ENCODE measurements around the gene SP3.

SP3 gene

DNA sequence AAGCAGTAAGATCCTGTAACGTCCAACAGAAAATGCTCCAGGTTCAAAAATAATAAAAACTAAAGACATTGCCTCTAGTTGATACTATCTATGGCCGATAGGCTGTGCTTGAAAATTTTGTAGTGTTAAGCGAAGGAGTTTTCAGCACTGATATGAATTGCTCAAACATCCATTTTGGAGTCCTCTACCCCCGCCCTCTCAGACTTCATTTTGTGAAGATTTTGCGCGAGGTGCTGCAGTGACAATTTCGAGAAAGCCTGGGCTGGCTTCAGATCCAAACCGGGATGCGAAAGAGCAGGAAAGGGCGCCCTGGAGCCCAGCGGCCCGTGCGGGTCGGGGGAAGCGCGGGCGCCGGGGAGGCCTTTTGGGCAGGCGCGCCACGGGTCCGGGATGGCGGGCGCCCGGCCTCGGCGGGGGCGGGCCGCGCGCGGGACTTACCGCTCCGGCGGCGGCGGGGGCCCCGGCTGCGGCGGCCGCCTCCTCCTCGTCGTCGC, 1.8 kb downstream of the SP3 start:
- Histone ChIP-seq H3K4me3 (ENCODE audit: low read depth in 1 of 2, low read length in 2 of 2) (peak overlapping the region; percentile 68 to 96), H3K4me2 (ENCODE audit: insufficient read depth, low read length) (peak overlapping the region; percentile 64), H4K20me1 (ENCODE audit: insufficient read depth, low read length) (peaks cover 22% of the 10 kb centered on the region; the same call in 1 of the 2 replicates), H3K36me3 (ENCODE audit: insufficient read depth, low read length) (peaks cover 26% of the 10 kb centered on the region), H3K9me3 (ENCODE audit: insufficient read depth, low read length, severe bottlenecking) (no peaks in the 10 kb centered on the region), H3K4me1 (ENCODE audit: insufficient read depth, low read length) (peaks cover 45% of the 10 kb centered on the region), H3K9ac (ENCODE audit: low read depth, low read length) (peak overlapping the region; percentile 99), H3K79me2 (ENCODE audit: insufficient read depth, low read length) (peaks cover 71% of the 10 kb centered on the region), H3K27me3 (ENCODE audit: insufficient read depth, low read length, poor library complexity) (no peaks in the 10 kb centered on the region), H2AFZ (ENCODE audit: low read depth, low read length) (peak overlapping the region; percentile 71), H3K27ac (ENCODE audit: low read length) (peak overlapping the region; percentile 95)
- ATAC-seq (ENCODE audit: insufficient read depth, low read depth) (peak; percentile 5; the same call in 1 of the 3 replicates), DNase-seq (peak; percentile 70)
- no peak for TF ChIP-seq CTCF (IDR thresholded peaks at IDR 0.05; ENCODE audit: borderline replicate concordance, extremely low read depth, low read length, poor library complexity, severe bottlenecking)
- TF ChIP-seq EZH2 (IDR thresholded peaks at IDR 0.05; ENCODE audit: borderline replicate concordance, low read depth, low read length, severe bottlenecking): no peak

GRCh38 chr2:173962583-173963110, 2.5 kb downstream of the SP3 start:
- Histone ChIP-seq H3K79me2 (ENCODE audit: insufficient read depth, low read length) (peaks cover 78% of the 10 kb centered on the region), H3K36me3 (ENCODE audit: insufficient read depth, low read length) (peaks cover 28% of the 10 kb centered on the region), H3K27ac (ENCODE audit: low read length) (peak overlapping the region; percentile 95), H3K9ac (ENCODE audit: low read depth, low read length) (peak overlapping the region; percentile 99), H3K4me2 (ENCODE audit: insufficient read depth, low read length) (peak overlapping the region; percentile 64), H4K20me1 (ENCODE audit: insufficient read depth, low read length) (peaks cover 22% of the 10 kb centered on the region; the same call in 1 of the 2 replicates), H2AFZ (ENCODE audit: low read depth, low read length) (no peak overlapping the region), H3K4me1 (ENCODE audit: insufficient read depth, low read length) (peaks cover 50% of the 10 kb centered on the region), H3K9me3 (ENCODE audit: insufficient read depth, low read length, severe bottlenecking) (no peaks in the 10 kb centered on the region), H3K4me3 (ENCODE audit: low read depth in 1 of 2, low read length in 2 of 2) (peak overlapping the region; percentile 68 to 96), H3K27me3 (ENCODE audit: insufficient read depth, low read length, poor library complexity) (no peaks in the 10 kb centered on the region)
- DNase-seq: no peak
- no peak for ATAC-seq (ENCODE audit: insufficient read depth, low read depth)
- no peak for TF ChIP-seq EZH2 (IDR thresholded peaks at IDR 0.05; ENCODE audit: borderline replicate concordance, low read depth, low read length, severe bottlenecking)
- no peak for TF ChIP-seq CTCF (IDR thresholded peaks at IDR 0.05; ENCODE audit: borderline replicate concordance, extremely low read depth, low read length, poor library complexity, severe bottlenecking)

GRCh38 chr2:173962031-173962430, 3.1 kb downstream of the SP3 start:
- H4K20me1 ChIP-seq (ENCODE audit: insufficient read depth, low read length): peaks cover 27% of the 10 kb centered on the region; the same call in 1 of the 2 replicates
- H3K27ac ChIP-seq (ENCODE audit: low read length): peak overlapping the region; percentile 95
- H3K4me1 ChIP-seq (ENCODE audit: insufficient read depth, low read length): peaks cover 54% of the 10 kb centered on the region
- H3K36me3 ChIP-seq (ENCODE audit: insufficient read depth, low read length): peaks cover 33% of the 10 kb centered on the region
- peak overlapping the region; percentile 99 for H3K9ac ChIP-seq (ENCODE audit: low read depth, low read length)
- H3K27me3 ChIP-seq (ENCODE audit: insufficient read depth, low read length, poor library complexity): no peaks in the 10 kb centered on the region
- H3K79me2 ChIP-seq (ENCODE audit: insufficient read depth, low read length): peaks cover 82% of the 10 kb centered on the region
- peak overlapping the region; percentile 68 to 96; a peak in 3 of 4 replicates for H3K4me3 ChIP-seq (ENCODE audit: low read depth in 1 of 2, low read length in 2 of 2)
- DNase-seq: no peak
- peak overlapping the region; percentile 64 for H3K4me2 ChIP-seq (ENCODE audit: insufficient read depth, low read length)
- no peak for ATAC-seq (ENCODE audit: insufficient read depth, low read depth)
- H3K9me3 ChIP-seq (ENCODE audit: insufficient read depth, low read length, severe bottlenecking): no peaks in the 10 kb centered on the region
- no peak overlapping the region for H2AFZ ChIP-seq (ENCODE audit: low read depth, low read length)
- TF ChIP-seq EZH2 (IDR thresholded peaks at IDR 0.05; ENCODE audit: borderline replicate concordance, low read depth, low read length, severe bottlenecking) (no peak), CTCF (IDR thresholded peaks at IDR 0.05; ENCODE audit: borderline replicate concordance, extremely low read depth, low read length, poor library complexity, severe bottlenecking) (no peak)

Data from DND-41 (cell line).